ENCODE data around the gene C11orf97.
"Not testable (repeated sequence)": the region's sequence is repeated elsewhere in the genome, so short reads cannot be mapped to it uniquely, and the experiment has no call there.

The C11orf97 gene

DNA sequence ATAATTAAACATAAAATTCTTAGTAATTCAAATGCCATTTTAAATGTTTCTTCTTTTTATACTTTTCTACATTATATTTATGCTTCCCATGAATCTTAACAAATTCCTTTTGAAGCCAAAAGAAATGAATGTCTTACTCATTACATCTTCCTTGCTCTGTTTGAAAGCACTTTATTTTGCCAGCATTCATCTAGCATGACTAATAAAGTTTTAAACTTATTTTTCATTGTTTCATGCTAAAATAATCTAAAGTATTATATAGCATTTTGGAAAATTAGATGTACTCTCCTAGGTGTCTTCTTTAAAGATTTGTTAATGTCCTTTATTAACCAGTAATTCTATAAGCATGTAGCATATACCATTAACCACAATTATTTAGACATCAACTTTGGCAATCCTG is 45.2 kb downstream of the C11orf97 start:
- no peak for TF ChIP-seq POLR2A (IDR thresholded peaks at IDR 0.05; ENCODE audit: low read depth, low read length)
- FAIRE-seq (no peak), DNase-seq (ENCODE audit: insufficient read length, low spot score) (no peak)

DNA sequence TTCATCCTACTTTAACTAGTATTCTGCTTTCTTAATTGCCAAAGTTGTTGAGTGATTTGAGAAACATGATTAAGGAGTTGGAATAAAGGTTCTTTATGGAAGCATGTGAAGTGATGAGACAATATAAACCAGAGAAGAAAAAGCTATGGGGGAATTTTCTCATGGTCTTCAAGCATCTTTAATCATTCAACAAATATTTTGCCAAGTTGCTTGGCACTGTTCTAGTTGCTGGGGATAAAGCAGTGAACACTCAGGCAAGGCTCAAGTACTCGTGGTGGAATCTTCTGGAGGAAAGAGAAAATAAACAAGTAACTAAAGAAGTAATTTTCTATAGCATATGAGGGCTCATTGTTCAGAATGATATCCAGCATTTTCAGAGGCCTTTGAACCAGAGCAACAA is 45.7 kb downstream of the C11orf97 start:
- FAIRE-seq: no peak
- TF ChIP-seq POLR2A (IDR thresholded peaks at IDR 0.05; ENCODE audit: low read depth, low read length): no peak
- no peak for DNase-seq (ENCODE audit: insufficient read length, low spot score)

DNA sequence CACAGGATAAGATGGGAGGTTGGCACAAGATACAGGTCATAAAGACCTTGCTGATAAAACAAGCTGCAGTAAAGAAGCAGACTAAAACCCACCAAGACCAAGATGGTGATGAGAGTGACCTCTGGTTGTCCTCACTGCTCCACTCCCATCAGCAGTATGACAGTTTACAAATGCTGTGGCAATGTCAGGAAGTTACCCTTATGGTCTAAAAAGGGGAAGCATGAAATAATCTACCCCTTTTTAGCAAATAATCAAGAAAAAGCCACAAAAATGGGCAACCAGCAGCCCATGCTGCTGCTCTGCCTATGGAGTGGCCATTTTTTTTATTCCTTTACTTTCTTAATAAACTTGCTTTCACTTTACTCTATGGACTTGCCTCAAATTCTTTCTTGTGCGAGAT is 46.2 kb downstream of the C11orf97 start:
- TF ChIP-seq POLR2A (IDR thresholded peaks at IDR 0.05; ENCODE audit: low read depth, low read length): no peak
- FAIRE-seq (no peak), DNase-seq (ENCODE audit: insufficient read length, low spot score) (no peak)

DNA sequence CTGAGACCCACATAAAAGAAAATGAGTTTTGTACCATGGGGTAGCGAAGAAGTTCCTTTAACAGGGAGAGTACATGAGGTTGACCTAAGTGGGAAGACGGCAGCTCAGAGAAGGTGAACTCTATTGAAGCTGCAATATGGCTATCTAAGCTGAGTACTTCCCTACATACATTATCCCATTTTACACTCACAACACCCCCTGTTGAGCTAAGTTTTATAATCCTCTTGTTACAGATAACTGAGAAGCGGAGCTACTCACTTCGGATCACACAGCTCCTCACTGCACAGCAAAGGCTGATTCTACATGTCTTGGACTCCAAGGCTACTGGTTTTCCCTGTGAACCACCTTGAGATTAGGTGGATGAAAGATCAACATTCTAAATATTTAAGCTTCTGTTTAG is 46.7 kb downstream of the C11orf97 start:
- DNase-seq (ENCODE audit: insufficient read length, low spot score) (no peak), FAIRE-seq (no peak)
- no peak for TF ChIP-seq POLR2A (IDR thresholded peaks at IDR 0.05; ENCODE audit: low read depth, low read length)

DNA sequence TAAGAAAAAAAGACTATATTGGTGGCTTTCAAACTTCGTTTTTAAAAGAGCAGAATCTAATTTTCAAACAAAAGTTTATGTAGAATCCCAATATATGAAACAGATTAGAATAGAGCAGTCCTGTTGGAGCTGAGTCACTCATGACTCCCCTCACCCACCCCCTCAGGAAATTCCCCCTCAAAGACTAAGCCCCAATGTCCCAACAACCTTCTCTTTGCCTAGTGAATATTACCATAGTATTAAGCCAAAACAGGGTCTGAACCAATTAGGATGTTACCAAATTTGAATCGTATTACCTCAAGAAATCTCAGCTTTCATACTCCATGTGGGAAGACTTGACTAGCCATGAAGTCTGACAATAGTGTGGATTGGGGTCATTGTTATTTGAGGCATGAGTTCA is 47.1 kb downstream of the C11orf97 start:
- DNase-seq (ENCODE audit: insufficient read length, low spot score) (no peak), FAIRE-seq (no peak)
- no peak for TF ChIP-seq POLR2A (IDR thresholded peaks at IDR 0.05; ENCODE audit: low read depth, low read length)

DNA sequence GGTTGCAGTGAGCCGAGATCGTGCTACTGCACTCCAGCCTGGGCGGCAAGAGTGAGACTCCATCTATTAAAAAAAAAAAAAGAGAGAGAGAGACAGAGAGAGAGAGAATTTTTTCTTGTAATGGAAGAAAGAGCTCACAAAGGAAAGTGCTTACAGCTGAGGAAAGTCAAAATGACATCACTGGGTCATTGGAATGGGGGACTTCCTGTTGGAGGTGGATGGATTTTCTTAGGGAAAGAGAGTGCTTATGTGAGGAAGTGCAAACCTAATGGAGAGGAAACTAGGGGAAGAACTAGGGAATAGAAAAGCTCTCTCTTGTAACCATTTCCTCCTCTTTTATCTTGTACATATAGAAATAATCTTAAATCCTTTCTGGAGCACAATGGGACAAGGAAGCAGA is 48.6 kb downstream of the C11orf97 start:
- FAIRE-seq: no peak
- TF ChIP-seq POLR2A (IDR thresholded peaks at IDR 0.05; ENCODE audit: low read depth, low read length): no peak
- DNase-seq (ENCODE audit: insufficient read length, low spot score): no peak

DNA sequence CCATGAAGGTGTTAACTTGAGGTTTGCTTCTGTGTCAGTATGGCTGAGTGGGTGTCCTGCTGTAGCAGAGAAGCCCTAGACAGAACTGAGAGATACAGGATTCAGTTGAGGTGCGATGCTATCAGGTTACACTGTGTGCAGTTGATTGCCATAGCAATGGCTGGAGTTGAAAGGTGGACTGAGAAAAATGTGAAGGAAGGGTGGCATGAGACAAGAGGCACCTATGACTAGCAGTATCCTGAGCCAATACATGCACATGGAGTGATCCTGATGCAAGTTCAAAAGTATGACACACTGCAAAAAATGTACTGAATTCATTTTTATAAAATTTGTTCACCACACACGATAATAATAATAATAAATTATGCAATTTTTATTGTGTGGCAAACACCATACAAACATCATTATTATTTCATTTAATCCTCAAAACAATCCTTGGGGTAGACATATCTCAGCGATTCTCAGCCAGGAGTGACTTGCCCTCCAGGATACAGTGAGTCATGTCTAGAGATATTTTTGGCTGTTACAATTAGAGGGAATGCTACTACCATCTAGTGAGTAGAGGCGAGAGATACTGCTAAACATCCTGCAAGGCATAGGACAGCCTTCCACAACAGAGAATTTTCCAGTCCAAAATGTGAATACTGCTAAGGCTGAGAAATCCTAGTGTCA is 51.1 kb downstream of the C11orf97 start:
- DNase-seq (ENCODE audit: insufficient read length, low spot score): peak; percentile 24

DNA sequence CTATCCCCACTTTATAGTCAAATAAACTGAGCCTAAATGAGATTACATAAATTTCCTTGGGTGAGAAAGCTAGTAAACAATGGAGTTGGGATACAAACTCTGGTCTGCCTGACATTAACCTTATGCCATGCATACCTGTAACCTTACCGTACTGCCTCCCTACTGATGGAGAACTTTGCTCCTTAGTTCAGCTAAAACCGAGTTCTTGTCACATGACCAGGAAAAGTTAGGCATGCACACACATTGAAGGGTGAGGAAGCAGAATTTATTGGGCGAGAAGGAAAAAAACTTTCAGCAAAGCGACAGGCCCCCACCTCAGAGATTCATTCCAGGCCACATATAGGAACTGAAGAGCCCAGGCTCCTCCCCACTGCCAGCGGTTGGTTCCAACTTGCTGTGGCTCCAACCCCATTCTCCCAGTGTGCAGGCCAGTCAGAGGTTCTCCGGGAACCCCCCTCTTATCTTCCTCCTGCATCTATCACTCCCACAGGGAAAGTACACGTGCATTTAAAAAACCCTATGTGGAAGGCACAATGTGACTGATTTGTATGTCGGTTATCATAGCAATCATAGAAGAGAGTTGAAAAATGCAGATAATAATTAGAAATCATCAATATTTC is 51.7 kb downstream of the C11orf97 start:
- DNase-seq (ENCODE audit: insufficient read length, low spot score): no peak
- FAIRE-seq: no peak
- TF ChIP-seq POLR2A (IDR thresholded peaks at IDR 0.05; ENCODE audit: low read depth, low read length): no peak

More for the DNA sequence above, 51.1 kb downstream of the C11orf97 start:
- no peak for TF ChIP-seq POLR2A (IDR thresholded peaks at IDR 0.05; ENCODE audit: low read depth, low read length)
- peak; percentile 78 for FAIRE-seq

DNA sequence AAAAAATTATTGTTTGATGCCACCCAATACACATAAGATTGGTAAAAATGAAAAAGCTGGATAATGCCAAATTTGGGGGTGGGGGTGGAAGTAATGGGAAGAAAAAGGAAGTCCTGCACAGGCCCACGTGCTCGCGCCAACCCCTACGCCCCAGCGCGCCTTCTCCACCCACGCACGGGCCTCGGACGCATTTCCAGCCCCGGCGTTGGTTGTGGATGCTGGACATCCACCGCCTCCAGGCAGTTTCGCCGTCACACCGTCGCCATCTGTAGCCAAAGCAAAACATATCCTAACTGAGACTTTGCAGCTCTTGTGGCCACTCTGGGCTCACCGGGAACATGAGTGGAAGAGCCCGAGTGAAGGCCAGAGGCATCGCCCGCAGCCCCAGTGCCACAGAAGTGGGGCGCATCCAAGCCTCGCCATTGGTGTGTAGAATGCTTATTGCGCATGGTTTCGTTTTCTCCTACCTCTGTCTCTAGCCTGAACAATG is 55.0 kb downstream of the C11orf97 start, which contains the start of gene PIWIL4:
Gene PIWIL4, plus strand, starts transcription at position 188 of the 490 bp plus-strand sequence. Its CDS starts 151 bp downstream, at position 339.
- no peak for FAIRE-seq
- no peak for TF ChIP-seq POLR2A (IDR thresholded peaks at IDR 0.05; ENCODE audit: low read depth, low read length)
- DNase-seq (ENCODE audit: insufficient read length, low spot score): no peak

DNA sequence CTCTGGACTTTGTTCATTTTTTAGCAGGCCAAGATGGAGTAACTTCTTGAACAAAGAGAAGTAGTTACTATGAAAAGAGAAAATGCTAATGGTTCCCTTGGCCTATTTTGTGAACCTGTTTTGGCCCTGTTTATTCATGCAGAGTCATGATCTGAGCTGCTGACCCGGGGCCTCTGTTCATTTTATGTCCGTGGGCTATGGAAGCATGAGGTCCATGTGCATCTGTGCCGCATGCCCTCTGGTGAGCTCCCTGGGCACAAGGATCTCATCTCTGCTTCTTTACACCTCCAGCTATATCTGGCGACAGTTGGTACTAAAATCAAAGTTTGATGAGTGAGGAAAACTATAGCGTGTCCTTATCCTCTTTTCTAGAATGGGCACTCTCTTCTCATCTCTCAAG is 55.9 kb downstream of the C11orf97 start:
- DNase-seq (ENCODE audit: insufficient read length, low spot score) (no peak), FAIRE-seq (no peak)
- TF ChIP-seq POLR2A (IDR thresholded peaks at IDR 0.05; ENCODE audit: low read depth, low read length): no peak

DNA sequence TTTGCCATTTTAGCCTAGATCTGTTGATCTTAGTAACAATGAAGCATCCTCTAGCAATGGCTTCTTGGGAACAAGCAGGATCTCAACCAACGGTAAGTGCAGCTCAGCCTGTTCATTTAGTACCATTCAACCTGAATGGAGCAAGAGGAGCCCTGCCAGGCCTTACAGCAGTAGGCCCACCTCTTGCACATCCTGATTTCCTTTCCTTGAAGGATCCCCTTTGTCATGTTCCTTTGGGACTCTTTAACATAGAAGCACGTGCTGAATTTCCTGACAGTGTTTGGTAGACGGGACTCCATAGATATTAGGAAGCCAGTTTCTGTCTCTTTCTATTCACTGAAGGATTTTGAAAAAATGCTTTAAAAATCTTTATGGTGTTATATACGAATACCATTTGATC is 56.5 kb downstream of the C11orf97 start:
- DNase-seq (ENCODE audit: insufficient read length, low spot score) (no peak), FAIRE-seq (no peak)
- TF ChIP-seq POLR2A (IDR thresholded peaks at IDR 0.05; ENCODE audit: low read depth, low read length): no peak

DNA sequence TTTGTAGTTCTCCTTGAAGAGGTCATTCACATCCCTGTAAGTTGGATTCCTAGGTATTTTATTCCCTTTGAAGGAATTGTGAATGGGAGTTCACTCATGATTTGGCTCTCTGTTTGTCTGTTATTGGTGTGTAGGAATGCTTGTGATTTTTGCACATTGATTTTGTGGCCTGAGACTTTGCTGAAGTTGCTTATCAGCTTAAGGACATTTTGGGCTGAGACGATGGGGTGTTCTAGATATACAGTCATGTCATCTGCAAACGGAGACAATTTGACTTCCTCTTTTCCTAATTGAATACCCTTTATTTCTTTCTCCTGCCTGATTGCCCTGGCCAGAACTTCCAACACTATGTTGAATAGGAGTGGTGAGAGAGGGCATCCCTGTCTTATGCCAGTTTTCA is 60.7 kb downstream of the C11orf97 start:
- DNase-seq (ENCODE audit: insufficient read length, low spot score); FAIRE-seq: not testable (repeated sequence)

DNA sequence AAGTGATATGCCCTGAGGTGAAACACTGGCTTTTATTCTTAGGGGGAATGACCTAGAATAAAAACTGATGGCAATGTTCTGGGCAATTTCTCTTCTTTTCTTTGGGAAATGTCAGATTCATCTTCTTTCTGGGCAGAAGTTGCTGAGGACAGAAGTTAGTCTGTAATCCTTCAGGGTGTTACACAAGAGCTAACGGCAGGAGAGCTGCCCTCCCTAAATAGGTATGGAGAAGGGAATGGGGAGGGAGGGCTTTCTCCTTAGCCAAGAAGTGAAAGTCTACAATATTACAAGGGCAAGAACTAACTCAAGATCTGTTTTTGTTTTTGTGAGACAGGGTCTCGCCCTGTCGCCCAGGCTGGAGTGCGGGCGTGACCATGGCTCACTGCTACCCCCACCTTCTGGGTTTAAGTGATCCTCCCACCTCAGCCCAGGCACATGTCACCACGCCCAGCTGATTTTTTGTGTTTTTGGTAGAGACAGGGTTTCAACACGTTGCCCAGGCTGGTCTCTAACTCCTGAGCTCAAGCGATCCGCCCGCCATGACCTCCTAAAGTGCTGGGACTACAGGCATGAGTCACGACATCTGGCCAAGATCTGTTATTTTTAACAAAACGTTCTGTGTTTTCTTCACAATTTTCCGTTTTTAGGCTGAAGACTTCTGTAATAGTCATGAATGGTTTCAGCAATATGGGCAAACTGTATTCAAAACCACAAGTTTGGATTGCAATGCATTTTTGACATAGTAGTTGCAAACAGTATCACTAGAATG is 62.1 kb downstream of the C11orf97 start:
- TF ChIP-seq POLR2A (IDR thresholded peaks at IDR 0.05; ENCODE audit: low read depth, low read length): no peak
- DNase-seq (ENCODE audit: insufficient read length, low spot score) (no peak), FAIRE-seq (no peak)

DNA sequence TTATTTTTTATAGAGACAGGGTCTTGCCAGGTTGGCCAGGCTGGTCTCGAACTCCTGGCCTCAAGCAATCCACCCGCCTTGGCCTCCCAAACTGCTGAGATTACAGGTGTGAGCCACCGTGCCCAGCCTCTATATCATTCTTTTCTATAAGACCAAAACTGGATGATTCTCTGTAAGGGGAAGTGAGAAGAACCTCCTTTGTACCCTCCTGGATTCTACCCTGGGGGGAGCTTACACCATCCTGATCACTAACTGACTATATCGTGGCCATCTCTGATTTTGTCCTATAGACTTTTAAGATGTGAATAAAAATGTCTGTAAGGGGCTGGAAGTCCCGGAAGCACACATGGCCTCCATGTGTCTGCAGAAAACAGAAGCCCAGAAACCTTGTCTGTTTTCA is 64.0 kb downstream of the C11orf97 start:
- no peak for FAIRE-seq
- no peak for TF ChIP-seq POLR2A (IDR thresholded peaks at IDR 0.05; ENCODE audit: low read depth, low read length)

More for the DNA sequence above, 64.0 kb downstream of the C11orf97 start:
- DNase-seq (ENCODE audit: insufficient read length, low spot score): no peak
